A549 (cell line): ENCODE data around the gene COX7A2L.
A peak's percentile ranks its signal among the peaks of the same experiment; 100 is the strongest.

Source experiments
- ATOH8 ChIP-seq: fragments of 250-450 bp; sonication (Bioruptor Pico); IDR thresholded peaks from 2 replicates; pipeline ENCODE4 v1.5.0; 2020; ENCODE audit warnings: low read depth, mild to moderate bottlenecking, moderate library complexity
- CTCF ChIP-seq: fragments of >200 bp; sonication (Bioruptor Twin); formaldehyde crosslinking; IDR thresholded peaks from 3 replicates; pipeline ENCODE4 v1.5.1; 2016
- EP300 ChIP-seq, 2 experiments: fragments of >200 bp; sonication (Bioruptor Twin); formaldehyde crosslinking; IDR thresholded peaks; 2 replicates in 1 of 2; 3 replicates in 1 of 2; pipeline ENCODE4 v1.6.1; 2016 to 2017
- FOSL2 ChIP-seq, 2 experiments: fragments of 450-650 bp in 1 of 2; fragments of >200 bp in 1 of 2; sonication (Bioruptor Twin) in 1 of 2; formaldehyde crosslinking; IDR thresholded peaks; 2 replicates each; pipeline versions ENCODE4 v1.5.0 to v1.6.1; 2016 to 2020; ENCODE audit warnings: mild to moderate bottlenecking in 1 of 2, moderate library complexity in 1 of 2
- HMGXB4 ChIP-seq: fragments of 250-450 bp; sonication (Bioruptor Pico); IDR thresholded peaks from 2 replicates; pipeline ENCODE4 v1.5.0; 2021; ENCODE audit warnings: mild to moderate bottlenecking, moderate library complexity, borderline replicate concordance
- MAFK ChIP-seq: fragments of 450-650 bp; IDR thresholded peaks from 2 replicates; pipeline ENCODE4 v1.6.1; 2014; ENCODE audit not compliant: partially characterized antibody
- NR3C1 ChIP-seq: fragments of >200 bp; sonication (Bioruptor Twin); formaldehyde crosslinking; IDR thresholded peaks from 3 replicates; pipeline ENCODE4 v1.6.1; 2017
- POLR2A ChIP-seq: IDR thresholded peaks from 2 replicates; pipeline ENCODE4 v1.6.1; 2012; ENCODE audit warnings: mild to moderate bottlenecking, low read length
- POLR2AphosphoS2 ChIP-seq: conservative IDR thresholded peaks from 2 replicates; pipeline ENCODE4 v1.6.1; 2012; ENCODE audit warnings: low read length, improper control_type of control experiment, inconsistent platforms
- RAD21 ChIP-seq, 2 experiments: fragments of >200 bp in 1 of 2; sonication (Bioruptor Twin) in 1 of 2; formaldehyde crosslinking in 1 of 2; IDR thresholded peaks in 1 of 2; conservative IDR thresholded peaks in 1 of 2; 2 replicates in 1 of 2; 3 replicates in 1 of 2; pipeline ENCODE4 v1.6.1; 2012 to 2018; ENCODE audit warnings: inconsistent platforms in 1 of 2
- TP53 ChIP-seq: fragments of 250-450 bp; sonication (Bioruptor Pico); IDR thresholded peaks from 2 replicates; pipeline ENCODE4 v1.5.0; 2021; ENCODE audit warnings: mild to moderate bottlenecking, moderate library complexity
- USF2 ChIP-seq: fragments of 450-650 bp; IDR thresholded peaks from 2 replicates; pipeline ENCODE4 v1.6.1; 2014; ENCODE audit warnings: antibody characterized with exemption
- ZFP36 ChIP-seq: fragments of 450-650 bp; IDR thresholded peaks from 2 replicates; pipeline ENCODE4 v1.6.1; 2014; ENCODE audit warnings: borderline replicate concordance; ENCODE audit not compliant: partially characterized antibody

GRCh38 chr2:42364658-42365057, 3.6 kb upstream of the COX7A2L start:
- TF ChIP-seq TP53, result no peak
- no peak for TF ChIP-seq FOSL2 (IDR thresholded peaks at IDR 0.05)
- TF ChIP-seq FOSL2 (CRISPR knock-in tag; IDR thresholded peaks at IDR 0.05), result peak; percentile 57; the same call in 1 of the 2 replicates
- TF ChIP-seq EP300 (IDR thresholded peaks at IDR 0.05), result no peak
- TF ChIP-seq POLR2A, result no peak
- TF ChIP-seq CTCF, result no peak
- TF ChIP-seq MAFK, result no peak
- TF ChIP-seq USF2, result no peak
- no peak for TF ChIP-seq ATOH8 (CRISPR knock-in tag)
- TF ChIP-seq POLR2AphosphoS2, result no peak
- TF ChIP-seq RAD21 (conservative IDR thresholded peaks at IDR 0.05 in 1 of 2, IDR thresholded peaks at IDR 0.05 in 1 of 2), result no peak
- no peak for TF ChIP-seq ZFP36
- TF ChIP-seq HMGXB4 (CRISPR knock-in tag), result no peak
- TF ChIP-seq NR3C1, result no peak
